CD14-positive monocyte (primary cell): Measurements from ENCODE around the gene ERCC2. TPM values are rescaled to one million over a fixed set of nuclear protein-coding genes. Genes with fewer than 3 reads are reported as not detected.

ENCODE experiments used
- DNase-seq, 3 donors: peaks; one replicate each; pipeline ENCODE4 v3.0.0-alpha.2; 2011 to 2022
- H2AFZ ChIP-seq: 2 replicates; pipeline ENCODE4 v1.6.0; 2012; ENCODE audit warnings: mild to moderate bottlenecking, low read depth, low read length, inconsistent platforms; ENCODE audit not compliant: insufficient read depth, poor library complexity, severe bottlenecking
- H3K27ac ChIP-seq, 2 donors: 1 replicate in 1 of 2; 2 replicates in 1 of 2; pipeline ENCODE4 v1.5.1; 2012 to 2013; ENCODE audit warnings: low read length in 2 of 2, control low read depth in 1 of 2, inconsistent platforms in 1 of 2, low read depth in 1 of 2, mild to moderate bottlenecking in 1 of 2
- H3K27me3 ChIP-seq, 2 donors: one replicate each; pipeline versions ENCODE4 v1.6.0 to v1.6.1; 2011 to 2013; ENCODE audit warnings: low read length in 2 of 2; ENCODE audit not compliant: control insufficient read depth in 2 of 2, insufficient read depth in 2 of 2
- H3K36me3 ChIP-seq, 2 donors: replicated peaks in 1 of 2; 1 replicate in 1 of 2; 2 replicates in 1 of 2; pipeline versions ENCODE4 v1.5.1 to v1.6.1; 2012 to 2013; ENCODE audit warnings: low read length in 2 of 2, control low read depth in 1 of 2, inconsistent platforms in 1 of 2, mild to moderate bottlenecking in 1 of 2; ENCODE audit not compliant: insufficient read depth in 2 of 2, control insufficient read depth in 1 of 2
- H3K4me1 ChIP-seq, 2 donors: 1 replicate in 1 of 2; 2 replicates in 1 of 2; pipeline versions ENCODE4 v1.5.1 to v1.6.1; 2012 to 2013; ENCODE audit warnings: low read length in 2 of 2, control low read depth in 1 of 2, inconsistent platforms in 1 of 2, mild to moderate bottlenecking in 1 of 2, moderate library complexity in 1 of 2; ENCODE audit not compliant: insufficient read depth in 2 of 2, control insufficient read depth in 1 of 2
- H3K4me2 ChIP-seq: replicated peaks from 2 replicates; pipeline ENCODE3; 2012; ENCODE audit warnings: low read length, moderate library complexity, mild to moderate bottlenecking; ENCODE audit not compliant: poor library complexity, severe bottlenecking; ENCODE audit errors: extremely low read depth
- H3K4me3 ChIP-seq, 3 experiments: fragments of 200-600 bp in 1 of 3; sonication (generic) in 1 of 3; replicated peaks in 1 of 3; 1 replicate in 2 of 3; 2 replicates in 1 of 3; pipeline ENCODE4 v1.5.1; 2011 to 2013; ENCODE audit warnings: low read length in 3 of 3, mild to moderate bottlenecking in 3 of 3, control low read depth in 2 of 3, low read depth in 2 of 3, inconsistent platforms in 1 of 3, moderate library complexity in 1 of 3
- H3K79me2 ChIP-seq: 2 replicates; pipeline ENCODE4 v1.6.0; 2012; ENCODE audit warnings: mild to moderate bottlenecking, control low read depth, inconsistent platforms, low read length, moderate library complexity; ENCODE audit not compliant: insufficient read depth
- H3K9ac ChIP-seq: 2 replicates; pipeline ENCODE4 v1.6.0; 2017; ENCODE audit warnings: low read length, mild to moderate bottlenecking; ENCODE audit not compliant: insufficient read depth, poor library complexity, severe bottlenecking
- H3K9me3 ChIP-seq, 2 donors: replicated peaks in 1 of 2; 1 replicate in 1 of 2; 2 replicates in 1 of 2; pipeline versions ENCODE4 v1.5.1 to v1.6.1; 2012 to 2013; ENCODE audit warnings: low read length in 2 of 2, control low read depth in 1 of 2; ENCODE audit not compliant: control insufficient read depth in 1 of 2, insufficient read depth in 1 of 2
- H4K20me1 ChIP-seq: 2 replicates; pipeline ENCODE4 v1.6.0; 2012; ENCODE audit warnings: mild to moderate bottlenecking, low read length, control low read depth, moderate library complexity; ENCODE audit not compliant: insufficient read depth
- H3K27ac Mint-ChIP-seq, 7 donors: one replicate each; pipeline ENCODE4 v1.8.0; 2020; ENCODE audit warnings: mild to moderate bottlenecking in 7 of 7, mixed read lengths in 7 of 7, moderate library complexity in 6 of 7, inconsistent platforms in 2 of 7
- H3K27me3 Mint-ChIP-seq, 3 donors: one replicate each; pipeline ENCODE4 v1.8.0; 2021 to 2022; ENCODE audit warnings: low read depth in 3 of 3, mild to moderate bottlenecking in 3 of 3, mixed read lengths in 3 of 3, moderate library complexity in 3 of 3, inconsistent platforms in 1 of 3
- H3K36me3 Mint-ChIP-seq, 2 donors: one replicate each; pipeline ENCODE4 v1.8.0; 2020; ENCODE audit warnings: mixed read lengths in 2 of 2, inconsistent platforms in 1 of 2, mild to moderate bottlenecking in 1 of 2
- H3K4me1 Mint-ChIP-seq: one replicate; pipeline ENCODE4 v1.8.0; 2020; ENCODE audit warnings: mild to moderate bottlenecking, mixed read lengths
- H3K4me3 Mint-ChIP-seq, 2 donors: one replicate each; pipeline ENCODE4 v1.8.0; 2020; ENCODE audit warnings: mild to moderate bottlenecking in 2 of 2, mixed read lengths in 2 of 2, moderate library complexity in 1 of 2
- H3K9me3 Mint-ChIP-seq, 7 donors: one replicate each; pipeline ENCODE4 v1.8.0; 2020 to 2022; ENCODE audit warnings: mixed read lengths in 7 of 7, mild to moderate bottlenecking in 6 of 7, moderate library complexity in 6 of 7, inconsistent platforms in 2 of 7
- WGBS: methylation state at CpG from one replicate; pipeline ENCODE4 v1.1.5; 2013; ENCODE audit warnings: missing lambda C conversion rate; ENCODE audit not compliant: insufficient coverage; 5-methylcytosine and 5-hydroxymethylcytosine counted together
- intact Hi-C, 2 donors: fragments of 100-400 bp; cut with micrococcal nuclease; formaldehyde crosslinking; loops; one replicate each; pipeline versions ENCODE4 v1.15.0 to v1.15.1; 2023
- polyA plus RNA-seq, 3 donors: library from polyadenylated mRNA; depleted of rRNA in 1 of 3; unstranded in 2 of 3; stranded (reverse) in 1 of 3; fragments of 300-500 nt in 2 of 3; fragments of >200 nt in 1 of 3; fragmentation: Illumina TruSeq in 2 of 3; gene quantifications; 1 replicate in 2 of 3; 2 replicates in 1 of 3; pipeline ENCODE4 v1.2.3, GENCODE V29; 2012 to 2021
- TF ChIP-seq, protein P1 (sequence below): fragments of 200-600 bp; IDR thresholded peaks from one replicate; pipeline ENCODE4 v1.8.0; 2022; ENCODE audit warnings: antibody characterized with exemption, mild to moderate bottlenecking

Gene ERCC2
- polyA plus RNA-seq, 3 donors = 4.0 to 20.0 (median 4.4) TPM

DNA sequence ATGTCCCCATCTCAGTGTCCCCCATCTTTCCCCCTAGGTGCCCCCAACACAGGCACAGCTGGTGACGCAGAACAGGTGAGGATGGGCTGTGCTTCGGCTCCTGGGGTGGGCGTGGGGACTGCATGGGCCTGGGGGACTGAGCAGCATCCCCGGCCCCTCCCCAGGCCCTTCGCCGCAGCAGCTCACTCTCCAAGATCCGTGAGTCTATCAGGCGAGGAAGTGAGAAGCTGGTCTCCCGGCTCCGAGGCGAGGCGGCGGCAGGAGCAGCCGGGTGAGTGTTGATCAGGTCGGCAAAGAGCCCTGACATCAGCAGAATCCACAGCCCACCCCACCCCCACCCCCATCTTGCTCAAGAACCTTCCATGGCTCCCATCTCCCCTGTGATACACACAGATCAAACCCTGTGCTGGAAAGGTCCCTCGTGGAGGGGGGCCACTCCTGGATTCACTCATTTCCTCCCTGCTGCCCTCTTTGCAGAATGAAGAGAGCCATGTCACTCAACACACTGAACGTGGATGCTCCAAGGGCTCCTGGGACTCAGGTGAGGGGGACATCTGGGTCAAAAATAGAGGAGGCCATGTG lies 19.8 kb downstream of the ERCC2 start:
- Mint-ChIP-seq H3K36me3 (peaks cover 37 to 48% of the 10 kb centered on the region in 2 donors), H3K4me1 (no peaks in the 10 kb centered on the region), H3K9me3 (peaks cover 0 to 2% (median 0%) of the 10 kb centered on the region in 7 donors), H3K27me3 (peaks cover 6 to 22% (median 20%) of the 10 kb centered on the region in 3 donors), H3K27ac (no peak overlapping the region), H3K4me3 (no peak overlapping the region)
- H3K27me3 ChIP-seq = peaks cover 0 to 9% of the 10 kb centered on the region in 2 donors
- no peaks in the 10 kb centered on the region for H3K9me3 ChIP-seq
- intact Hi-C loops = no loop called here
- WGBS = 94% methylated on average over 15 of the region's 17 CpGs
- no peaks in the 10 kb centered on the region for H4K20me1 ChIP-seq
- H3K9ac ChIP-seq = no peak overlapping the region
- no peak overlapping the region for H3K4me2 ChIP-seq
- H2AFZ ChIP-seq = no peak overlapping the region
- no peak for DNase-seq
- peaks cover 27 to 46% of the 10 kb centered on the region in 2 donors for H3K36me3 ChIP-seq
- TF ChIP-seq, protein P1, sequence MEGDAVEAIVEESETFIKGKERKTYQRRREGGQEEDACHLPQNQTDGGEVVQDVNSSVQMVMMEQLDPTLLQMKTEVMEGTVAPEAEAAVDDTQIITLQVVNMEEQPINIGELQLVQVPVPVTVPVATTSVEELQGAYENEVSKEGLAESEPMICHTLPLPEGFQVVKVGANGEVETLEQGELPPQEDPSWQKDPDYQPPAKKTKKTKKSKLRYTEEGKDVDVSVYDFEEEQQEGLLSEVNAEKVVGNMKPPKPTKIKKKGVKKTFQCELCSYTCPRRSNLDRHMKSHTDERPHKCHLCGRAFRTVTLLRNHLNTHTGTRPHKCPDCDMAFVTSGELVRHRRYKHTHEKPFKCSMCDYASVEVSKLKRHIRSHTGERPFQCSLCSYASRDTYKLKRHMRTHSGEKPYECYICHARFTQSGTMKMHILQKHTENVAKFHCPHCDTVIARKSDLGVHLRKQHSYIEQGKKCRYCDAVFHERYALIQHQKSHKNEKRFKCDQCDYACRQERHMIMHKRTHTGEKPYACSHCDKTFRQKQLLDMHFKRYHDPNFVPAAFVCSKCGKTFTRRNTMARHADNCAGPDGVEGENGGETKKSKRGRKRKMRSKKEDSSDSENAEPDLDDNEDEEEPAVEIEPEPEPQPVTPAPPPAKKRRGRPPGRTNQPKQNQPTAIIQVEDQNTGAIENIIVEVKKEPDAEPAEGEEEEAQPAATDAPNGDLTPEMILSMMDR = no peak
- no peaks in the 10 kb centered on the region for H3K79me2 ChIP-seq
- no peaks in the 10 kb centered on the region for H3K4me1 ChIP-seq
- no peak overlapping the region for H3K4me3 ChIP-seq
- H3K27ac ChIP-seq = no peak overlapping the region

DNA sequence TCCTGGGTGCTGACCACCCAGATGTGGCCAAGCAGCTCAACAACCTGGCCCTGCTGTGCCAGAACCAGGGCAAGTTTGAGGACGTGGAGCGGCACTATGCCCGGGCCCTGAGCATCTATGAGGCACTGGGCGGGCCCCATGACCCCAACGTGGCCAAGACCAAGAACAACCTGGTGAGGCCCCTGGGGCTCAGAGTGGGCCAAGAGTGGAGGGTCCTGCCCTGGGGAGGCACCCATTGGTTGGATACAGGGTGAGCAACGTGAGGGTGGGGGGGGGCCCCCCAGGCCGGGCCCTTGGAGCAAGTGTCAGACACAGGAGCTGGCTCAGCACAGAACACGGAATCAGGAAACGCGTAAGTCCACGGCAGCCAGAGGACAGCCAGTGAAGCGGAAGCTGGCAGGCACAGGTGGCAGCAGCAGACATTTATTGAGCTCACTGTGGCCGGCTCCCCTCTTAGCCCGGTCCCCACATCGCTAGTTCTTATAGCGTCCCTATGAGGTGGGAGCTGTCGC lies 20.9 kb downstream of the ERCC2 start:
- H3K4me1 Mint-ChIP-seq = no peaks in the 10 kb centered on the region
- no peak overlapping the region for H3K4me3 ChIP-seq
- WGBS = 91% methylated on average over 15 of the region's 17 CpGs
- H3K4me2 ChIP-seq = no peak overlapping the region
- peaks cover 24 to 37% of the 10 kb centered on the region in 2 donors for H3K36me3 ChIP-seq
- peaks cover 33 to 41% of the 10 kb centered on the region in 2 donors for H3K36me3 Mint-ChIP-seq
- no peaks in the 10 kb centered on the region for H3K79me2 ChIP-seq
- TF ChIP-seq, protein P1 = no peak
- H3K9ac ChIP-seq = no peak overlapping the region
- no peaks in the 10 kb centered on the region for H4K20me1 ChIP-seq
- H3K27ac ChIP-seq = no peak overlapping the region
- intact Hi-C loops = loop anchor here in 1 of 2 donors (10.0 kb wide), 1 partner anchor 205 kb away; no protein-coding TSS in a partner anchor
- no peak overlapping the region for H2AFZ ChIP-seq
- peaks cover 0 to 14% of the 10 kb centered on the region in 2 donors for H3K27me3 ChIP-seq
- H3K9me3 Mint-ChIP-seq = peaks cover 0 to 1% (median 0%) of the 10 kb centered on the region in 7 donors
- H3K27me3 Mint-ChIP-seq = peaks cover 10 to 26% (median 21%) of the 10 kb centered on the region in 3 donors
- peak overlapping the region in 1 of 7 donors; percentile 17 for H3K27ac Mint-ChIP-seq
- no peaks in the 10 kb centered on the region for H3K4me1 ChIP-seq
- H3K4me3 Mint-ChIP-seq = no peak overlapping the region
- no peaks in the 10 kb centered on the region for H3K9me3 ChIP-seq
- no peak for DNase-seq
